GM18873 (cell line): ENCODE data around the gene KCTD12.

Experiments
- ATAC-seq: cut with Tn5 transposase; IDR thresholded peaks from one replicate; pipeline ENCODE4 v1.9.1; 2021; ENCODE audit warnings: mild to moderate bottlenecking, moderate library complexity, moderate number of reproducible peaks; ENCODE audit not compliant: unreplicated experiment, low FRiP score

KCTD12 gene

GRCh38 chr13:76888421-76888820 lies 2.2 kb upstream of the KCTD12 start:
- ATAC-seq: no peak

- no peak for ATAC-seq
These were observed 915 bp upstream of the KCTD12 start for GRCh38 chr13:76887076-76887563.

- no peak for ATAC-seq
These were observed 257 bp downstream of the KCTD12 start for GRCh38 chr13:76886005-76886291.

GRCh38 chr13:76885203-76886004 lies 801 bp downstream of the KCTD12 start:
- peak; percentile 37 for ATAC-seq

- ATAC-seq: no peak
These were observed 1.4 kb downstream of the KCTD12 start for GRCh38 chr13:76884907-76885202.

GRCh38 chr13:76884186-76884906 lies 1.9 kb downstream of the KCTD12 start:
- no peak for ATAC-seq

GRCh38 chr13:76883236-76883635 lies 3.0 kb downstream of the KCTD12 start:
- no peak for ATAC-seq

GRCh38 chr13:76882431-76882830 lies 3.8 kb downstream of the KCTD12 start:
- ATAC-seq: no peak

GRCh38 chr13:76879883-76880270 lies 6.3 kb downstream of the KCTD12 start:
- ATAC-seq: no peak

- ATAC-seq: peak; percentile 90
These were observed 6.9 kb downstream of the KCTD12 start for GRCh38 chr13:76879203-76879882.

GRCh38 chr13:76878043-76878442 lies 8.2 kb downstream of the KCTD12 start:
- ATAC-seq: no peak

GRCh38 chr13:76875271-76875815 lies 10.9 kb downstream of the KCTD12 start:
- ATAC-seq: no peak

GRCh38 chr13:76874479-76874878 lies 11.7 kb downstream of the KCTD12 start:
- peak; percentile 68 for ATAC-seq

GRCh38 chr13:76873445-76873844 lies 12.8 kb downstream of the KCTD12 start:
- no peak for ATAC-seq

GRCh38 chr13:76872675-76873074 lies 13.5 kb downstream of the KCTD12 start:
- no peak for ATAC-seq

GRCh38 chr13:76871432-76871831 lies 14.8 kb downstream of the KCTD12 start:
- ATAC-seq: no peak

GRCh38 chr13:76868371-76868770 lies 17.8 kb downstream of the KCTD12 start:
- ATAC-seq: no peak

- ATAC-seq: no peak
These were observed 20.2 kb downstream of the KCTD12 start for GRCh38 chr13:76865996-76866503.

GRCh38 chr13:76865109-76865508 lies 21.1 kb downstream of the KCTD12 start:
- ATAC-seq: no peak

GRCh38 chr13:76864259-76864658 lies 21.9 kb downstream of the KCTD12 start:
- no peak for ATAC-seq

- ATAC-seq: no peak
These were observed 23.2 kb downstream of the KCTD12 start for GRCh38 chr13:76863022-76863421.
